ENCODE data around the gene TLE5. TPM values are rescaled to one million over a fixed set of nuclear protein-coding genes. Genes with fewer than 3 reads are reported as not detected.

Gene TLE5
- polyA plus RNA-seq, 2 of the 4 experiments (the other 2 are of a cell fraction): 171 to 216 TPM

- ChIA-PET CTCF (interaction anchor here (1.2 kb wide), 3 partner anchors 12 to 70 kb away, joined by 3 to 4 read pairs (median 3); no protein-coding TSS in a partner anchor), POLR2A (interaction anchor here (0.6 kb wide), 1 partner anchor 34 kb away, joined by 7 read pairs; no protein-coding TSS in a partner anchor)
- Histone ChIP-seq H3K9me3 (no peaks in the 10 kb centered on the region), H3K4me1 (no peaks in the 10 kb centered on the region), H3K27ac (no peak overlapping the region), H3K4me2 (no peak overlapping the region), H3K4me3 (no peak overlapping the region)
- no peak for FAIRE-seq
- DNase-seq (ENCODE audit: low read depth in 1 of 2, low spot score in 1 of 2): no peak
- no peak for ATAC-seq
- TF ChIP-seq FOSB (CRISPR knock-in tag; IDR thresholded peaks at IDR 0.05) (no peak), PHF8 (IDR thresholded peaks at IDR 0.05; ENCODE audit: borderline replicate concordance, low read depth) (no peak), MAZ (IDR thresholded peaks at IDR 0.05; ENCODE audit: borderline replicate concordance, low read depth, low read length) (no peak), TFCP2L1 (CRISPR knock-in tag; IDR thresholded peaks at IDR 0.05) (no peak), CBX2 (IDR thresholded peaks at IDR 0.05; ENCODE audit: borderline replicate concordance, low read depth) (no peak), KDM5A (IDR thresholded peaks at IDR 0.05) (no peak), ZC3H11A (IDR thresholded peaks at IDR 0.05) (no peak), NFE2L2 (conservative IDR thresholded peaks at IDR 0.05; ENCODE audit: low read length) (no peak)
- no CpG with 5 or more reads among the region's 18 CpGs for WGBS (ENCODE audit: missing lambda C conversion rate)
Measured at GRCh38 chr19:3005345-3005744, 57.0 kb downstream of the TLE5 start.

DNA sequence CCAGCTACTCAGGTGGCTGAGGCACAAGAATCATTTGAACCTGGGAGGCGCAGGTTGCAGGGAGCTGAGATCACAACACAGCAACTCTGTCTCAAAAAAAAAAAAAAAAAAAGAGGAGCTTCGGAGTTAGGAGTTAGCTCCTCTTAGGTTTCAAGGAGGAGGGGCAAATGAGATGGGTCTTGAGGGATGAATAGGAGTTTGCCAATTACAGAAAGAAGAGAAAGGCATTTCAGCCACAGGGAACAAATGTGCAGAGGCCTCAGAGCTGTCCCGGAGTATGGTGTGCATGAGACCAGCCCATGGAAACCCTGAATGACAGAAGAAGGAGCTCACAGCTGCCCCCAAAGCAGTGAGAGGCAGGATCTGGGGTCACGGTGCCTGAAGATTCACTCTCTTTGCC, 57.8 kb downstream of the TLE5 start:
- H3K27ac ChIP-seq: no peak overlapping the region
- no peaks in the 10 kb centered on the region for H3K9me3 ChIP-seq
- H3K4me3 ChIP-seq: no peak overlapping the region
- no peak for ATAC-seq
- no peak for FAIRE-seq
- TF ChIP-seq ZNF302 (CRISPR knock-in tag; IDR thresholded peaks at IDR 0.05) (no peak), KDM5A (IDR thresholded peaks at IDR 0.05) (no peak), SMC3 (IDR thresholded peaks at IDR 0.05) (no peak), TP53 (CRISPR knock-in tag; IDR thresholded peaks at IDR 0.05) (no peak)
- TF ChIP-seq, protein P1, sequence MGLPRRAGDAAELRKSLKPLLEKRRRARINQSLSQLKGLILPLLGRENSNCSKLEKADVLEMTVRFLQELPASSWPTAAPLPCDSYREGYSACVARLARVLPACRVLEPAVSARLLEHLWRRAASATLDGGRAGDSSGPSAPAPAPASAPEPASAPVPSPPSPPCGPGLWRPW (IDR thresholded peaks at IDR 0.05): no peak
- ChIA-PET POLR2A (interaction anchor here (0.6 kb wide), 1 partner anchor 34 kb away, joined by 7 read pairs; no protein-coding TSS in a partner anchor), CTCF (no interaction called here)
- no peak overlapping the region for H3K4me2 ChIP-seq
- no peak for DNase-seq (ENCODE audit: low read depth in 1 of 2, low spot score in 1 of 2)
- WGBS (ENCODE audit: missing lambda C conversion rate): 78% methylated on average over 4 of the region's 4 CpGs
- H3K4me1 ChIP-seq: no peaks in the 10 kb centered on the region

DNA sequence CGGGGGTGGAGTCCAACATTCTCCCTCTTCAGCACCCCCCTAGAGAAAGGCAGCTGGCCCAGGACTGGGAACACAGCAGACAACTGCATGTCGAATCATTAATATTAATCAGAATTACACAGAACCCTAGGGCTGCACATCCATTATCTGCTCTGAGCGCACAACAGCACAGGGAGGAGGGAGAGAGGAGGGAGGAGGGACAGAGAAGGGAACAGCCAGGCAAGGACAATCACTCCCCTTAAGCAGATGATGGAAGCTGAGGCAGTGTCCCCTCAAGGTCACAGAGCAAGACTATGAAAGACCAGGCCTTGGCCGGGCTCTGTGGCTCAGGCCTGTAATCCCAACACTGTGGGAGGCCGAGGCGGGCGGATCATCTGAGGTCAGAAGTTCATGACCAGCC, 59.2 kb downstream of the TLE5 start:
- H3K4me2 ChIP-seq: no peak overlapping the region
- ChIA-PET CTCF (interaction anchor here (0.8 kb wide), 1 partner anchor 45 kb away, joined by 3 read pairs; no protein-coding TSS in a partner anchor), POLR2A (no interaction called here)
- H3K4me1 ChIP-seq: no peaks in the 10 kb centered on the region
- ATAC-seq: no peak
- WGBS (ENCODE audit: missing lambda C conversion rate): 80% methylated on average over 5 of the region's 7 CpGs
- no peaks in the 10 kb centered on the region for H3K9me3 ChIP-seq
- TF ChIP-seq ZNF302 (CRISPR knock-in tag; IDR thresholded peaks at IDR 0.05) (no peak), CEBPB (IDR thresholded peaks at IDR 0.05) (no peak), TP53 (CRISPR knock-in tag; IDR thresholded peaks at IDR 0.05) (no peak), USF2 (IDR thresholded peaks at IDR 0.05) (no peak), KDM1A (IDR thresholded peaks at IDR 0.05; ENCODE audit: low read depth) (no peak), FOSL2 (IDR thresholded peaks at IDR 0.05) (no peak), FOSL2 (CRISPR knock-in tag; IDR thresholded peaks at IDR 0.05) (no peak), ZC3H11A (IDR thresholded peaks at IDR 0.05) (no peak), HOXB13 (CRISPR knock-in tag; IDR thresholded peaks at IDR 0.05; ENCODE audit: low read depth) (no peak), TFCP2L1 (CRISPR knock-in tag; IDR thresholded peaks at IDR 0.05) (no peak), PHF8 (IDR thresholded peaks at IDR 0.05; ENCODE audit: borderline replicate concordance, low read depth) (no peak), HDAC2 (IDR thresholded peaks at IDR 0.05) (no peak), CHD4 (IDR thresholded peaks at IDR 0.05; ENCODE audit: borderline replicate concordance) (no peak), HOXB5 (CRISPR knock-in tag; IDR thresholded peaks at IDR 0.05) (no peak), RAD21 (conservative IDR thresholded peaks at IDR 0.05 in 1 of 2, IDR thresholded peaks at IDR 0.05 in 1 of 2) (no peak)
- TF ChIP-seq, protein P1 (IDR thresholded peaks at IDR 0.05): no peak
- TF ChIP-seq, protein P2, sequence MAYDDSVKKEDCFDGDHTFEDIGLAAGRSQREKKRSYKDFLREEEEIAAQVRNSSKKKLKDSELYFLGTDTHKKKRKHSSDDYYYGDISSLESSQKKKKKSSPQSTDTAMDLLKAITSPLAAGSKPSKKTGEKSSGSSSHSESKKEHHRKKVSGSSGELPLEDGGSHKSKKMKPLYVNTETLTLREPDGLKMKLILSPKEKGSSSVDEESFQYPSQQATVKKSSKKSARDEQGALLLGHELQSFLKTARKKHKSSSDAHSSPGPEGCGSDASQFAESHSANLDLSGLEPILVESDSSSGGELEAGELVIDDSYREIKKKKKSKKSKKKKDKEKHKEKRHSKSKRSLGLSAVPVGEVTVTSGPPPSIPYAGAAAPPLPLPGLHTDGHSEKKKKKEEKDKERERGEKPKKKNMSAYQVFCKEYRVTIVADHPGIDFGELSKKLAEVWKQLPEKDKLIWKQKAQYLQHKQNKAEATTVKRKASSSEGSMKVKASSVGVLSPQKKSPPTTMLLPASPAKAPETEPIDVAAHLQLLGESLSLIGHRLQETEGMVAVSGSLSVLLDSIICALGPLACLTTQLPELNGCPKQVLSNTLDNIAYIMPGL (CRISPR knock-in tag; IDR thresholded peaks at IDR 0.05; ENCODE audit: borderline replicate concordance): no peak
- TF ChIP-seq, protein P3, sequence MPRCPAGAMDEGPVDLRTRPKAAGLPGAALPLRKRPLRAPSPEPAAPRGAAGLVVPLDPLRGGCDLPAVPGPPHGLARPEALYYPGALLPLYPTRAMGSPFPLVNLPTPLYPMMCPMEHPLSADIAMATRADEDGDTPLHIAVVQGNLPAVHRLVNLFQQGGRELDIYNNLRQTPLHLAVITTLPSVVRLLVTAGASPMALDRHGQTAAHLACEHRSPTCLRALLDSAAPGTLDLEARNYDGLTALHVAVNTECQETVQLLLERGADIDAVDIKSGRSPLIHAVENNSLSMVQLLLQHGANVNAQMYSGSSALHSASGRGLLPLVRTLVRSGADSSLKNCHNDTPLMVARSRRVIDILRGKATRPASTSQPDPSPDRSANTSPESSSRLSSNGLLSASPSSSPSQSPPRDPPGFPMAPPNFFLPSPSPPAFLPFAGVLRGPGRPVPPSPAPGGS (IDR thresholded peaks at IDR 0.05): no peak
- TF ChIP-seq, protein P4, sequence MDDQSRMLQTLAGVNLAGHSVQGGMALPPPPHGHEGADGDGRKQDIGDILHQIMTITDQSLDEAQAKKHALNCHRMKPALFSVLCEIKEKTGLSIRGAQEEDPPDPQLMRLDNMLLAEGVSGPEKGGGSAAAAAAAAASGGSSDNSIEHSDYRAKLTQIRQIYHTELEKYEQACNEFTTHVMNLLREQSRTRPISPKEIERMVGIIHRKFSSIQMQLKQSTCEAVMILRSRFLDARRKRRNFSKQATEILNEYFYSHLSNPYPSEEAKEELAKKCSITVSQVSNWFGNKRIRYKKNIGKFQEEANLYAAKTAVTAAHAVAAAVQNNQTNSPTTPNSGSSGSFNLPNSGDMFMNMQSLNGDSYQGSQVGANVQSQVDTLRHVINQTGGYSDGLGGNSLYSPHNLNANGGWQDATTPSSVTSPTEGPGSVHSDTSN (IDR thresholded peaks at IDR 0.05): no peak
- DNase-seq (ENCODE audit: low read depth in 1 of 2, low spot score in 1 of 2): no peak
- FAIRE-seq: no peak
- no peak overlapping the region for H3K4me3 ChIP-seq
- H3K27ac ChIP-seq: no peak overlapping the region
